ENCODE data around the gene PATJ.

Gene PATJ

DNA sequence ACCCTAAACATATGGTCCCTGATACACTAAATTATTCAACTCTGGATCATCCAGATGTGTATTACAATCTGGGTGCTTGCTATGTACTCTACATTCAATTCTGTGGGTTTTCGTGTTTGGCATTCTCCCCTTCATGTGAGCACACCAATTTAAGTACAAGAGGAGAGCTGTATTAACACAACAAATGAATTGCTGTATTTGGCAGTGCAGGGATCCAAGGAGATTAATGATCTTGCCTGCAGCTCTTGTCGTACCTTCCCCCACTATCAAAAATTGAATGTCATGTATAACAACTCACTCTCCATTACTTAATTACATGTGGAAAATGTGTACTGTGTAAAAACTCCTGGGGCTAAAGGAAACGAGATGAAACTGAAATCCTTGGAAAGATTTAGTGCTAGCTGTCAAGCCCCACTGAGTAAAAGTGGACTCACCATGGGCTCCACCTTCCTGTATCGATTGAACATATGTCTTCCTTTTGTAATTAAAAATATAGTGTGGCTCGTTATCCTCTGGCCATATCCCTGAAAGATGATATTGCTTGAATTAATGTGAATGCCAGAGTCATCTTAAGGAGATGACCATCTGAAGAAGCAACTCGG lies 280.2 kb downstream of the PATJ start:
- Histone ChIP-seq H3K9ac (no peak overlapping the region), H2AFZ (no peak overlapping the region), H3K27me3 (ENCODE audit: control insufficient read depth, insufficient read depth, low read length) (no peaks in the 10 kb centered on the region), H3K27ac (no peak overlapping the region), H3K4me3 (ENCODE audit: low read depth, low read length) (no peak overlapping the region), H3K36me3 (ENCODE audit: control insufficient read depth, insufficient read depth, low read length) (no peaks in the 10 kb centered on the region), H3K9me3 (ENCODE audit: control insufficient read depth, low read length) (no peaks in the 10 kb centered on the region), H3K79me2 (no peaks in the 10 kb centered on the region), H3K4me1 (no peaks in the 10 kb centered on the region), H3K4me2 (ENCODE audit: low read length) (no peak overlapping the region)
- TF ChIP-seq, protein P1, sequence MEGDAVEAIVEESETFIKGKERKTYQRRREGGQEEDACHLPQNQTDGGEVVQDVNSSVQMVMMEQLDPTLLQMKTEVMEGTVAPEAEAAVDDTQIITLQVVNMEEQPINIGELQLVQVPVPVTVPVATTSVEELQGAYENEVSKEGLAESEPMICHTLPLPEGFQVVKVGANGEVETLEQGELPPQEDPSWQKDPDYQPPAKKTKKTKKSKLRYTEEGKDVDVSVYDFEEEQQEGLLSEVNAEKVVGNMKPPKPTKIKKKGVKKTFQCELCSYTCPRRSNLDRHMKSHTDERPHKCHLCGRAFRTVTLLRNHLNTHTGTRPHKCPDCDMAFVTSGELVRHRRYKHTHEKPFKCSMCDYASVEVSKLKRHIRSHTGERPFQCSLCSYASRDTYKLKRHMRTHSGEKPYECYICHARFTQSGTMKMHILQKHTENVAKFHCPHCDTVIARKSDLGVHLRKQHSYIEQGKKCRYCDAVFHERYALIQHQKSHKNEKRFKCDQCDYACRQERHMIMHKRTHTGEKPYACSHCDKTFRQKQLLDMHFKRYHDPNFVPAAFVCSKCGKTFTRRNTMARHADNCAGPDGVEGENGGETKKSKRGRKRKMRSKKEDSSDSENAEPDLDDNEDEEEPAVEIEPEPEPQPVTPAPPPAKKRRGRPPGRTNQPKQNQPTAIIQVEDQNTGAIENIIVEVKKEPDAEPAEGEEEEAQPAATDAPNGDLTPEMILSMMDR (IDR thresholded peaks at IDR 0.05): no peak

DNA sequence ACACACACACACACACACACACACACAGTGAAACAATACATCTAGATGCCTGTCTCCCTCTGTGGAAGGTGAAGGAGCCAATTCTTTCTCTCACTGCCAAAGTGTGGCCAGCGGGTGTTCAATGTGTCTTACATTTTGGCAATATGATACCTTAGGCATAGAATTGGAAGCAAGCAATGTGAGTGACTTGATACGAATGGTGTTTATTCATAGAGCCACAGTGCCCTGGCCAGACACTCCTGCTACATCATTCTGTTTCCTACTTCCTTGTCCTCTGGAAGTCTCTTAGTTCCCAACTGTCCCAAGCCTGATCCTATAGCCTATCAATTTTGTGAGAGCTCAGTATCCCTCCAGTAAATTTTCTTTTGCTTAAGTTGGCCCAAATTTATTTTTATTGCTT lies 282.4 kb downstream of the PATJ start:
- Histone ChIP-seq H3K9me3 (ENCODE audit: control insufficient read depth, low read length) (no peaks in the 10 kb centered on the region), H3K4me1 (no peaks in the 10 kb centered on the region), H3K9ac (no peak overlapping the region), H3K27me3 (ENCODE audit: control insufficient read depth, insufficient read depth, low read length) (no peaks in the 10 kb centered on the region), H3K4me2 (ENCODE audit: low read length) (no peak overlapping the region), H3K79me2 (no peaks in the 10 kb centered on the region), H3K36me3 (ENCODE audit: control insufficient read depth, insufficient read depth, low read length) (no peaks in the 10 kb centered on the region), H3K4me3 (ENCODE audit: low read depth, low read length) (no peak overlapping the region), H3K27ac (no peak overlapping the region), H2AFZ (no peak overlapping the region)
- TF ChIP-seq, protein P1 (IDR thresholded peaks at IDR 0.05): no peak

DNA sequence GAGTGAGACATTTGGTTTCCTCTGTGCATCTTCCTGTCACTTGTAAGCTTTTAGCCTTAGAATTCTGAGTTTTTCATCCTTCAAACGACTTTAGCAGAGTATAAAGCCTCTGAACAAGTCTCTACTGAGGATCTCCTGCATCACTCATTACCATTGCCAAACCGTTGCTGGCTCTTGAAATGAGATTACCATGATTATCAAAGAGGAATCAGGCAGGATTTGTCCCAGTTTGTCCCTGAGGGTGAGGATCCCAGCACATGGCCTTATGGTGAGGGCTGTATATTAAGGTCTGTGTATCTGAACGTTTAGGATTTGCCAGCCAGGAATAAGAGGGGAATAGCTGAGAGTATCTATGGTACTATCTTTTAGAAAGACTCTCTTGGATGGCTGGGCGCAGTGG lies 282.9 kb downstream of the PATJ start:
- TF ChIP-seq, protein P1 (IDR thresholded peaks at IDR 0.05): no peak
- Histone ChIP-seq H3K4me2 (ENCODE audit: low read length) (no peak overlapping the region), H2AFZ (no peak overlapping the region), H3K79me2 (no peaks in the 10 kb centered on the region), H3K27me3 (ENCODE audit: control insufficient read depth, insufficient read depth, low read length) (no peaks in the 10 kb centered on the region), H3K4me3 (ENCODE audit: low read depth, low read length) (no peak overlapping the region), H3K9me3 (ENCODE audit: control insufficient read depth, low read length) (no peaks in the 10 kb centered on the region), H3K4me1 (no peaks in the 10 kb centered on the region), H3K36me3 (ENCODE audit: control insufficient read depth, insufficient read depth, low read length) (no peaks in the 10 kb centered on the region), H3K9ac (no peak overlapping the region), H3K27ac (no peak overlapping the region)

DNA sequence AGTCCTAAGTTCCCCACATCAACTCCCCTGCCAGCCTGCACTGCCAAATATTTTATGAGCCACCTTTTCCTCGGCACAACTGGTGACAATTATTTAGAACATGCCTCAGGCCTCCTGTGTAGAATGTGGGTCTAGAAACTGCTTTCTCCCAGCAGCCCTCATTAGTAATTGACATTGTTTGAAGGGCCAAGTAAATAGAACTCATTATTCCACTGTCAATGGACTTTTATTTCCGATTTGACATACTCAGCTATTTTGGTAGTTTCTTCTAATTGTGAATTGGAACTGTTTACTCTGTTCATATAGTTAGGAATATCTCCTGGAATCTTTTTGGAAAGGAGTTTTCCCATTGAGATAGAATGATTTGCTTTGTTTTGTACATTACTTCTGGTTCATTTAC lies 283.6 kb downstream of the PATJ start:
- H3K9ac ChIP-seq: no peak overlapping the region
- H3K36me3 ChIP-seq (ENCODE audit: control insufficient read depth, insufficient read depth, low read length): no peaks in the 10 kb centered on the region
- no peak overlapping the region for H3K27ac ChIP-seq
- TF ChIP-seq, protein P1 (IDR thresholded peaks at IDR 0.05): no peak
- H3K4me3 ChIP-seq (ENCODE audit: low read depth, low read length): no peak overlapping the region
- H3K9me3 ChIP-seq (ENCODE audit: control insufficient read depth, low read length): no peaks in the 10 kb centered on the region
- no peak overlapping the region for H3K4me2 ChIP-seq (ENCODE audit: low read length)
- H3K4me1 ChIP-seq: no peaks in the 10 kb centered on the region
- no peak overlapping the region for H2AFZ ChIP-seq
- H3K27me3 ChIP-seq (ENCODE audit: control insufficient read depth, insufficient read depth, low read length): no peaks in the 10 kb centered on the region
- no peaks in the 10 kb centered on the region for H3K79me2 ChIP-seq

DNA sequence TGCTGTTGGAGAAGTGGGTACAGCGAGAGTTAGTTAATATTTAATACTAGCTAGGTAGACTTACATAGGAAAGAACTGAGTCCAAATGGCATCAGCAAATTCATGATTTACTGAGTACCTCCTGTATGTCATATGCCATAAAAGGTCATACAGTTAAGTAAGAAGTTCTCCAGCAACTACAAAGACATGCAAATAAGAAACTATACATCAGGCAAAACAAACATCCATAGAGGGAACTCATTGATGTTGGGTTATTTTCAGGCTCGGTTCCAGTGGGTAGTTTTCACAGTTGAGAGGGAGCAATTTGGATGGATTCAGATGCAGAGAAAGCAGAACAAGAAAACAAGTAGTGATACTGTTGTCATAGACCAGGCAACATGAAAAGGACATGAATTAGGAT lies 287.4 kb downstream of the PATJ start:
- no peaks in the 10 kb centered on the region for H3K36me3 ChIP-seq (ENCODE audit: control insufficient read depth, insufficient read depth, low read length)
- H3K27ac ChIP-seq: no peak overlapping the region
- H3K4me2 ChIP-seq (ENCODE audit: low read length): no peak overlapping the region
- H3K4me3 ChIP-seq (ENCODE audit: low read depth, low read length): no peak overlapping the region
- TF ChIP-seq, protein P1 (IDR thresholded peaks at IDR 0.05): no peak
- no peak overlapping the region for H2AFZ ChIP-seq
- no peaks in the 10 kb centered on the region for H3K27me3 ChIP-seq (ENCODE audit: control insufficient read depth, insufficient read depth, low read length)
- H3K9me3 ChIP-seq (ENCODE audit: control insufficient read depth, low read length): no peaks in the 10 kb centered on the region
- H3K79me2 ChIP-seq: no peaks in the 10 kb centered on the region
- no peak overlapping the region for H3K9ac ChIP-seq
- H3K4me1 ChIP-seq: no peaks in the 10 kb centered on the region
